Neural crest cell (in vitro differentiated cells): ENCODE measurements around the gene SEMA3F. TPM values are rescaled to one million over a fixed set of nuclear protein-coding genes. Genes with fewer than 3 reads are reported as not detected.
A peak's percentile ranks its signal among the peaks of the same experiment; 100 is the strongest.

ENCODE experiments used
- DNase-seq: peaks from one replicate; pipeline ENCODE4 v3.0.0; 2021; ENCODE audit warnings: low read depth, mixed read lengths, low spot score
- H3K27ac Mint-ChIP-seq: one replicate; pipeline ENCODE4 v1.8.0; 2021; ENCODE audit warnings: mild to moderate bottlenecking, mixed read lengths; ENCODE audit not compliant: unreplicated experiment
- H3K27me3 Mint-ChIP-seq: 2 replicates; pipeline ENCODE4 v1.8.0; 2021; ENCODE audit warnings: low read depth, mild to moderate bottlenecking, mixed read lengths
- H3K36me3 Mint-ChIP-seq: 2 replicates; pipeline ENCODE4 v1.8.0; 2021; ENCODE audit warnings: low read depth, mild to moderate bottlenecking, mixed read lengths
- H3K4me1 Mint-ChIP-seq: 2 replicates; pipeline ENCODE4 v1.8.0; 2021; ENCODE audit warnings: mixed read lengths
- H3K4me3 Mint-ChIP-seq: one replicate; pipeline ENCODE4 v1.8.0; 2021; ENCODE audit warnings: mild to moderate bottlenecking, mixed read lengths
- H3K9me3 Mint-ChIP-seq: 2 replicates; pipeline ENCODE4 v1.8.0; 2021; ENCODE audit warnings: mixed read lengths
- CTCF ChIP-seq: fragments of 200-600 bp; sonication (generic); conservative IDR thresholded peaks from 2 replicates; pipeline ENCODE4 v1.5.0; 2021; ENCODE audit warnings: antibody characterized with exemption, mild to moderate bottlenecking
- total RNA-seq: library from RNA; stranded (reverse); gene quantifications from 2 replicates; pipeline ENCODE4 v1.2.1, GENCODE V29; 2021

The SEMA3F gene
- total RNA-seq, 1 donor from 2014 or later: 4.2 TPM

GRCh38 chr3:50147016-50147415 lies 8.1 kb upstream of the SEMA3F start:
- no peaks in the 10 kb centered on the region for H3K36me3 Mint-ChIP-seq
- no peak for TF ChIP-seq CTCF
- no peak overlapping the region for H3K4me3 Mint-ChIP-seq
- peaks cover 9% of the 10 kb centered on the region for H3K4me1 Mint-ChIP-seq
- peaks cover 3% of the 10 kb centered on the region for H3K27me3 Mint-ChIP-seq
- H3K27ac Mint-ChIP-seq: no peak overlapping the region
- DNase-seq: no peak
- H3K9me3 Mint-ChIP-seq: no peaks in the 10 kb centered on the region

GRCh38 chr3:50147447-50147846 lies 7.7 kb upstream of the SEMA3F start:
- Mint-ChIP-seq H3K4me1 (peaks cover 9% of the 10 kb centered on the region), H3K4me3 (no peak overlapping the region), H3K36me3 (no peaks in the 10 kb centered on the region), H3K27me3 (peaks cover 3% of the 10 kb centered on the region), H3K27ac (no peak overlapping the region), H3K9me3 (no peaks in the 10 kb centered on the region)
- DNase-seq: no peak
- no peak for TF ChIP-seq CTCF

GRCh38 chr3:50147861-50148260 lies 7.3 kb upstream of the SEMA3F start:
- Mint-ChIP-seq H3K4me3 (no peak overlapping the region), H3K4me1 (peaks cover 9% of the 10 kb centered on the region), H3K27me3 (peaks cover 5% of the 10 kb centered on the region), H3K27ac (no peak overlapping the region), H3K36me3 (no peaks in the 10 kb centered on the region), H3K9me3 (no peaks in the 10 kb centered on the region)
- TF ChIP-seq CTCF: no peak
- no peak for DNase-seq

GRCh38 chr3:50150404-50150750 lies 4.7 kb upstream of the SEMA3F start:
- peaks cover 21% of the 10 kb centered on the region for H3K4me1 Mint-ChIP-seq
- no peak for DNase-seq
- peaks cover 21% of the 10 kb centered on the region for H3K27me3 Mint-ChIP-seq
- H3K36me3 Mint-ChIP-seq: no peaks in the 10 kb centered on the region
- H3K4me3 Mint-ChIP-seq: peak overlapping the region; percentile 5
- no peak overlapping the region for H3K27ac Mint-ChIP-seq
- no peaks in the 10 kb centered on the region for H3K9me3 Mint-ChIP-seq
- TF ChIP-seq CTCF: no peak

GRCh38 chr3:50150863-50151686 lies 4.0 kb upstream of the SEMA3F start:
- Mint-ChIP-seq H3K9me3 (no peaks in the 10 kb centered on the region), H3K36me3 (no peaks in the 10 kb centered on the region), H3K4me3 (no peak overlapping the region), H3K4me1 (peaks cover 26% of the 10 kb centered on the region), H3K27ac (no peak overlapping the region), H3K27me3 (peaks cover 26% of the 10 kb centered on the region)
- DNase-seq: no peak
- no peak for TF ChIP-seq CTCF
